AG10803 (cell line): ENCODE measurements around the gene LRRC32.

ENCODE experiments used
- DNase-seq: peaks from one replicate; pipeline ENCODE4 v3.0.0; 2010; ENCODE audit warnings: low read depth
- H3K4me3 ChIP-seq: 2 replicates; pipeline ENCODE4 v1.5.1; 2011; ENCODE audit warnings: mild to moderate bottlenecking, low read length, control low read depth
- CTCF ChIP-seq: conservative IDR thresholded peaks from 2 replicates; pipeline ENCODE4 v1.5.1; 2011; ENCODE audit warnings: mild to moderate bottlenecking, low read length, control low read depth, inconsistent platforms

Gene LRRC32

DNA sequence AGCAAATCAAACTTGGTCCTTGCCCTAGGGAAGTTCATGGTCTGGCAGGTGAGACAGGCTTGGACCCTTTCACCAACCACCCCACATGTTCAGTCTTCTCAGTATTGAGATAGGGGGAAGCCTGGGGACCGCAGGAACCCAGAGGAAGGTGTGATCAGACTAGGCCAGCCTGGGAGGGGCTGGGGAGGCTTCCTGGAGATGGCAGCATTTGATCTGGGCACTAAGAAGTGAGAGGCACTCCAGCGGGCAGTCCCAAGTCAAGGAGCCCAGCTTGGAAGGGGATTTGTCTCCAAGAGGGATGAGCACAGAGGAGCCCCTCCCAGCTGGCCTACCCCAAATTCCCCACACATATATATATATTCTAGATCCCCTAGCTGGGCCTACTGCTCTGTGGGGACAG is 5.4 kb downstream of the LRRC32 start:
- no peak overlapping the region for H3K4me3 ChIP-seq
- DNase-seq, result no peak
- TF ChIP-seq CTCF, result no peak

DNA sequence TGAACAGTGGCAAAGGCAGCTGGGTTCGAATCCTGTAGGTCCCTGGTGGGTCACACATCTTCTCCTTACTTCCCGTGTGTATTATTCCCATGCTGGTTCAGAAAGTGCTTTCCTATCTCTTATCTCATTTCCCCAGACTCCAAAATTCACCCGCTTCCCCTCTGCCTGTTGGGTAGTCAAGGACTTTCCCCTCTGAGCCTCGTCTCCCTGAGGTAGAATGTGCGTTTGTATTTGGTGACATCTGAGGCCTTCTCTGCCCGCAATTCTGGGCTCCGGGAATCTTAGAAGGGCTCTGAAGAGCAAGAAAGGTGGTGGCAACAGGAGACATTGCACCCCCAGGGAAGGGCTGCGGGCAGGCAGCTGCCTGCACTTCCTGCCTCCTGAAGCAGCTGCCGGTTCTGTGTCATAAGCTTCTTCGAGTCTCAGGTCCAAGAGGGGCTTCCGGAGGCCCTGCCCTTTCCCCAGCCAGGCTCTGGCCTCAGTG is 5.9 kb downstream of the LRRC32 start:
- no peak for DNase-seq

DNA sequence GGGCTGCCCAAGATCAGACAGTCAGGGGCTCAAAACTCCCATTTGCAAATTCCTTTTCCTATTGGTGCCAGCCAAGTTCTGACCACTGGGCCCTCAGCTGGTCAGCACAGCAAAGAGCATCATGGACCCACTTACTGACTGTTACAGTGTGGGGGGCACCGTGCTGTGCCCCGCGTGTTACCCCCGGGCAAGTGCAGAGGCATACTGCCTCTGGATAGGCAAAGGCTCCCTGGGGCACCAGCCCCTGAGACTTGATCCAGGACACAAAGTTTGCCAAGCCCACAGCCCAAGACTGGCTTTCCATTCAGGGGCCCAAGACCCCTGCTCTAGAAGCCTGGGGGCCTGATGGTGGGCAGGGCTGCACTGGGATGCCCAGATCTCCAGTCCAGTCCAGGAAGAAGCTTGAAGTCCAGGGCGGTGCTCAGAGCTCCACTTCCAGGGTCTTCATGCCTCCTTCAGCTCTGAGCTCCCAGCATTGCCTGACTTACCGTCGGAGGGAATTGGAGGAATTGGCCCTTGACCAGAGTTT is 6.6 kb downstream of the LRRC32 start:
- H3K4me3 ChIP-seq, result no peak overlapping the region
- TF ChIP-seq CTCF, result no peak
- DNase-seq, result no peak

More for the DNA sequence above, 5.9 kb downstream of the LRRC32 start:
- no peak overlapping the region for H3K4me3 ChIP-seq
- TF ChIP-seq CTCF, result no peak

- H3K4me3 ChIP-seq, result no peak overlapping the region
- TF ChIP-seq CTCF, result no peak
- DNase-seq, result no peak
Observed at GRCh38 chr11:76663486-76663810, 7.1 kb downstream of the LRRC32 start.

GRCh38 chr11:76662656-76663485 is 7.7 kb downstream of the LRRC32 start:
- no peak for TF ChIP-seq CTCF
- DNase-seq, result no peak
- H3K4me3 ChIP-seq, result no peak overlapping the region

DNA sequence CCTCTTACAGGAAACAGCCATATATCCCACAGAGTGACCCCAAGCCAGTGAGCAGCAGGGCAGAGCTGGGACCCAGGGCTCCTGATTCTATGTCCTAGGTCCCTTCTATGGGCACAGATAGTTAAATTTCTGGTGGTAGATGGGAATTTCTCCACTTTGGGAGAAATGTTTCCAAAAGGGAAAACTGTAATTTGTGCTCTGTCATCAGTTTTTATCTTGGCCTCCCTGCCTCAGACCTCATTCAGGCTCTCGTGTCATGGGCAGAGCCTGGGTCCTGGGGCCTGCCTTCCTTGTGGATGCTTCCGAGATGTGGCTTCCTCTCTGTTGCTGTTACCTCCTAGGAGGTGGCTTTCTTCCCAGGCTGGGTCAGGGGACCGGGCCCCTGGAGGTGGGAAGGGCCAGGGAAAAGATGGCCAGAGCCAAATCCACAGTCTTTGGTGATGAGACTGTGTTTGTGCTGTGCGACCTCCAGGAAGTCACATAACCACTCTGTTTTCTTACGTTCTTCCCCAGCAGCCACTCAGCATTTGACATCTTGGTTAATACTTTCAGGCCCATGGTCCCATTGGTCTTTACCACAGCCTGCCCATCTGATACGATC is 8.6 kb downstream of the LRRC32 start:
- H3K4me3 ChIP-seq, result no peak overlapping the region
- DNase-seq, result no peak
- TF ChIP-seq CTCF, result no peak

- no peak for TF ChIP-seq CTCF
- DNase-seq, result no peak
- H3K4me3 ChIP-seq, result no peak overlapping the region
Observed at GRCh38 chr11:76661306-76661751, 9.2 kb downstream of the LRRC32 start.
